ENCODE measurements around the gene SYT9. TPM values are rescaled to one million over a fixed set of nuclear protein-coding genes. Genes with fewer than 3 reads are reported as not detected.

SYT9 gene
- total and polyA plus RNA-seq, 4 experiments from 2014 or later: not detected

DNA sequence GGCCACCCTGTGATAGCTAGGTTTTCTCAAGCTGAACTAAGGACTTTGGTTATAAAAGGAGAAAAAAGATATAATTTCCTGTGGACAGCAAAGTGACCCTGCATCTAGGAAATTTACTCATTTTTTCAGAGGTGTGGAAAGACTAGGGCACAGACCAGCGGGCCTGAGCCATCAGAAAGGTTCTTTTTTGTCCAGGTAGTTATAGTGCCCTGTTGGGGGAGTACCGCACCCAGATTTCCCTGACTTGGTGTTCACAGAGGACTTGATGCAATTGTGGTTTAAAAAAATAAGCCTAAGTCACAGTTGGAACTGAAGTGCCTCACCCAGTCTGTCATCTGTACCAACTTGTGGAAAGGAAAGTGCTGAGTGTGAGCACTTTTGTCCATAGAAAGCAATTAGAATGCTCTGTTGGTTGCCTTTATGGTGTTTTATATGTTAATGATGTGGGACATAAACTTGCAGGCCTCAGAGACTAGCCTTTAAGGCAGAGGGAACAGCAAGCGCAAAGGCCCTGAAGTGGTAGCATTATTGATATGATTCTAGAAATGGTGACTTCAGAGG, 3.1 kb downstream of the SYT9 start:
- intact Hi-C loops (cut with micrococcal nuclease): no loop called here
- Mint-ChIP-seq H3K4me1 (peaks cover 0 to 11% (median 2%) of the 10 kb centered on the region in 4 donors), H3K9me3 (peaks cover 0 to 2% (median 0%) of the 10 kb centered on the region in 8 donors), H3K27ac (no peak overlapping the region), H3K4me3 (no peak overlapping the region), H3K27me3 (peaks cover 29 to 41% of the 10 kb centered on the region in 2 donors), H3K36me3 (no peaks in the 10 kb centered on the region)
- ChIA-PET POLR2A (ENCODE audit: partially characterized antibody) (no interaction called here), CTCF (ENCODE audit: partially characterized antibody) (no interaction called here)
- H3K27ac ChIP-seq (ENCODE audit: low read depth, low read length): no peak overlapping the region
- H3K4me1 ChIP-seq (ENCODE audit: insufficient read depth, low read length): no peaks in the 10 kb centered on the region
- no peaks in the 10 kb centered on the region for H3K27me3 ChIP-seq (ENCODE audit: insufficient read depth, low read length)
- no peak for DNase-seq
- H3K36me3 ChIP-seq (ENCODE audit: insufficient read depth, low read length): no peaks in the 10 kb centered on the region
- H3K4me3 ChIP-seq (ENCODE audit: low read length in 2 of 2): no peak overlapping the region
- no peaks in the 10 kb centered on the region for H3K9me3 ChIP-seq (ENCODE audit: control insufficient read depth in 1 of 2, low read length in 2 of 2)

DNA sequence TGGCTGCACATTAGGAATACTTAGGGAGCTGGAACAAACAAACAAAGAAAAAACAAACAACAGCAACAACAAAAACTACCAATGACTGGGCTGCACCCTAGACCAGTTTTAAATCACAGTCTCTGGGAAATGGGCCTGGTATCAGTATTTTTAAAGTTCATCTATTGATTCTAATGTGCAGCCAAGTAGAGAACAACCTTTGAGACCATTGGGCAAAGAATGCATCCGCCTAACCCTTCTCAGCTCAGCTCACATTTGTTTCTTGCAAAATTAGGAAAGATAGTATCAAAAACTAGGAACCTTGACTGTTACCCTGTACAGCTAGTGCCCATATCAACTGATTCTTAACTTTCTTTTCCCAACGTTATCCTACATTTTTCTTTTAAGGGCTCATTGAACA, 5.2 kb downstream of the SYT9 start:
- intact Hi-C loops (cut with micrococcal nuclease): no loop called here
- Mint-ChIP-seq H3K9me3 (no peaks in the 10 kb centered on the region), H3K27ac (no peak overlapping the region), H3K36me3 (no peaks in the 10 kb centered on the region), H3K27me3 (peaks cover 18 to 31% of the 10 kb centered on the region in 2 donors), H3K4me1 (peaks cover 0 to 7% (median 1%) of the 10 kb centered on the region in 4 donors), H3K4me3 (no peak overlapping the region)
- Histone ChIP-seq H3K4me1 (ENCODE audit: insufficient read depth, low read length) (no peaks in the 10 kb centered on the region), H3K9me3 (ENCODE audit: control insufficient read depth in 1 of 2, low read length in 2 of 2) (no peaks in the 10 kb centered on the region), H3K36me3 (ENCODE audit: insufficient read depth, low read length) (no peaks in the 10 kb centered on the region), H3K4me3 (ENCODE audit: low read length in 2 of 2) (no peak overlapping the region), H3K27ac (ENCODE audit: low read depth, low read length) (no peak overlapping the region), H3K27me3 (ENCODE audit: insufficient read depth, low read length) (no peaks in the 10 kb centered on the region)
- no peak for DNase-seq
- CTCF ChIA-PET (ENCODE audit: partially characterized antibody): no interaction called here
- POLR2A ChIA-PET (ENCODE audit: partially characterized antibody): interaction anchor here (0.8 kb wide), 1 partner anchor 18 kb away, joined by 3 read pairs; no protein-coding TSS in a partner anchor

DNA sequence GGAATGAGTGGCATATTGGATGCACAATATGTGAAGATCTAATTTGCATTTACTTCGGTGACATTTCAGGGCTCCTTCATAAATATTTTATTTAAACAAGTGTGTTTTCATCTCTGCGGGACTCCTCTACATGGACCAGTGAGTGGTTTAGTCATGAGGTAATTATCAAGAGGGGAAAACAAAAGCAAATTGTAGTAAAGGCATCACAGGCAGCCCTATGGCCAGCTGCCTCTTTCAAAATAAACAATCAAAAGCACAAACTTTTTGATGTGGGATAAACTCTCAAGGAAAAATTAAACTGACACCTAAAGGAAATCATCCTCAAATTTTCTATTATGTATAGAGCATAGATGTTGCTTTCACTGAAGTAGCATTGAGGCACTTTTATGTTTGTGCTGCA, 6.0 kb downstream of the SYT9 start:
- intact Hi-C loops (cut with micrococcal nuclease): no loop called here
- H3K36me3 Mint-ChIP-seq: no peaks in the 10 kb centered on the region
- no peak overlapping the region for H3K27ac ChIP-seq (ENCODE audit: low read depth, low read length)
- H3K4me3 Mint-ChIP-seq: no peak overlapping the region
- no peak overlapping the region for H3K27ac Mint-ChIP-seq
- H3K4me3 ChIP-seq (ENCODE audit: low read length in 2 of 2): no peak overlapping the region
- no peaks in the 10 kb centered on the region for H3K27me3 ChIP-seq (ENCODE audit: insufficient read depth, low read length)
- POLR2A ChIA-PET (ENCODE audit: partially characterized antibody): no interaction called here
- no peak for DNase-seq
- H3K36me3 ChIP-seq (ENCODE audit: insufficient read depth, low read length): no peaks in the 10 kb centered on the region
- H3K4me1 ChIP-seq (ENCODE audit: insufficient read depth, low read length): no peaks in the 10 kb centered on the region
- H3K4me1 Mint-ChIP-seq: peaks cover 0 to 4% (median 0%) of the 10 kb centered on the region in 4 donors
- H3K9me3 Mint-ChIP-seq: no peaks in the 10 kb centered on the region
- peaks cover 18 to 28% of the 10 kb centered on the region in 2 donors for H3K27me3 Mint-ChIP-seq
- CTCF ChIA-PET (ENCODE audit: partially characterized antibody): no interaction called here
- H3K9me3 ChIP-seq (ENCODE audit: control insufficient read depth in 1 of 2, low read length in 2 of 2): no peaks in the 10 kb centered on the region

GRCh38 chr11:7261578-7261977, 9.9 kb downstream of the SYT9 start:
- CTCF ChIA-PET (ENCODE audit: partially characterized antibody): no interaction called here
- Mint-ChIP-seq H3K4me1 (no peaks in the 10 kb centered on the region), H3K36me3 (no peaks in the 10 kb centered on the region), H3K4me3 (no peak overlapping the region), H3K27me3 (peaks cover 0 to 6% of the 10 kb centered on the region in 2 donors), H3K9me3 (no peaks in the 10 kb centered on the region), H3K27ac (no peak overlapping the region)
- DNase-seq: no peak
- H3K27ac ChIP-seq (ENCODE audit: low read depth, low read length): no peak overlapping the region
- H3K36me3 ChIP-seq (ENCODE audit: insufficient read depth, low read length): no peaks in the 10 kb centered on the region
- no peaks in the 10 kb centered on the region for H3K4me1 ChIP-seq (ENCODE audit: insufficient read depth, low read length)
- no peaks in the 10 kb centered on the region for H3K9me3 ChIP-seq (ENCODE audit: control insufficient read depth in 1 of 2, low read length in 2 of 2)
- intact Hi-C loops (cut with micrococcal nuclease): no loop called here
- H3K27me3 ChIP-seq (ENCODE audit: insufficient read depth, low read length): no peaks in the 10 kb centered on the region
- POLR2A ChIA-PET (ENCODE audit: partially characterized antibody): no interaction called here
- no peak overlapping the region for H3K4me3 ChIP-seq (ENCODE audit: low read length in 2 of 2)

- H3K27me3 Mint-ChIP-seq: peaks cover 0 to 4% of the 10 kb centered on the region in 2 donors
- no peak overlapping the region for H3K4me3 Mint-ChIP-seq
- no peaks in the 10 kb centered on the region for H3K9me3 Mint-ChIP-seq
- no peak for DNase-seq
- ChIA-PET POLR2A (ENCODE audit: partially characterized antibody) (no interaction called here), CTCF (ENCODE audit: partially characterized antibody) (no interaction called here)
- no peaks in the 10 kb centered on the region for H3K4me1 Mint-ChIP-seq
- Histone ChIP-seq H3K4me3 (ENCODE audit: low read length in 2 of 2) (no peak overlapping the region), H3K27ac (ENCODE audit: low read depth, low read length) (no peak overlapping the region), H3K4me1 (ENCODE audit: insufficient read depth, low read length) (no peaks in the 10 kb centered on the region), H3K27me3 (ENCODE audit: insufficient read depth, low read length) (no peaks in the 10 kb centered on the region), H3K9me3 (ENCODE audit: control insufficient read depth in 1 of 2, low read length in 2 of 2) (no peaks in the 10 kb centered on the region), H3K36me3 (ENCODE audit: insufficient read depth, low read length) (no peaks in the 10 kb centered on the region)
- intact Hi-C loops (cut with micrococcal nuclease): no loop called here
- H3K27ac Mint-ChIP-seq: no peak overlapping the region
- H3K36me3 Mint-ChIP-seq: no peaks in the 10 kb centered on the region
Observed at GRCh38 chr11:7262672-7263071, 11.0 kb downstream of the SYT9 start.

DNA sequence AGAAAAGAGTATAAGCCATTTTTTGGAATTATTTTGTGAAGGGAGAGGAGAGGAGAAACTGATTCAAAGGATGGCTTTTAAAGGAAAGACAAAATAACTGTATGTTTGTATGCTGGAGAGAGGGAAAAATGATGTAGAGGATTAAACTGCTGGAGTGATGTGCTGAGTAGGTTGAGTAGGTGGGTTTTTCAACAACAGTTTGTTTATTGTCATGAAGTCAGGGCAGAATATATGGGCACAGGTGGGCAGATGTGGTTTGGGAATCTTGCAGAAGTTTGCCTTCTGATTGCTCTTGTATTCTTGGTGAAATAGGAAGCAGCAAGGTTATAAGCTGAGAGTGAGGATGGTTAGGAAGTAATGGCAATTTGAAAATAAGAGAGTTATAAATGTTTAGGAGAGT, 12.1 kb downstream of the SYT9 start:
- Histone ChIP-seq H3K9me3 (ENCODE audit: control insufficient read depth in 1 of 2, low read length in 2 of 2) (no peaks in the 10 kb centered on the region), H3K27ac (ENCODE audit: low read depth, low read length) (no peak overlapping the region), H3K27me3 (ENCODE audit: insufficient read depth, low read length) (no peaks in the 10 kb centered on the region), H3K4me3 (ENCODE audit: low read length in 2 of 2) (no peak overlapping the region), H3K36me3 (ENCODE audit: insufficient read depth, low read length) (no peaks in the 10 kb centered on the region), H3K4me1 (ENCODE audit: insufficient read depth, low read length) (no peaks in the 10 kb centered on the region)
- no peak overlapping the region for H3K4me3 Mint-ChIP-seq
- H3K9me3 Mint-ChIP-seq: no peaks in the 10 kb centered on the region
- CTCF ChIA-PET (ENCODE audit: partially characterized antibody): no interaction called here
- no peaks in the 10 kb centered on the region for H3K36me3 Mint-ChIP-seq
- POLR2A ChIA-PET (ENCODE audit: partially characterized antibody): no interaction called here
- no peak for DNase-seq
- intact Hi-C loops (cut with micrococcal nuclease): no loop called here
- H3K27me3 Mint-ChIP-seq: no peaks in the 10 kb centered on the region
- no peak overlapping the region for H3K27ac Mint-ChIP-seq
- no peaks in the 10 kb centered on the region for H3K4me1 Mint-ChIP-seq

GRCh38 chr11:7268758-7269157, 17.1 kb downstream of the SYT9 start:
- H3K9me3 Mint-ChIP-seq: no peaks in the 10 kb centered on the region
- H3K4me1 ChIP-seq (ENCODE audit: insufficient read depth, low read length): no peaks in the 10 kb centered on the region
- ChIA-PET POLR2A (ENCODE audit: partially characterized antibody) (no interaction called here), CTCF (ENCODE audit: partially characterized antibody) (no interaction called here)
- no peak overlapping the region for H3K27ac Mint-ChIP-seq
- H3K27ac ChIP-seq (ENCODE audit: low read depth, low read length): no peak overlapping the region
- intact Hi-C loops (cut with micrococcal nuclease): no loop called here
- no peaks in the 10 kb centered on the region for H3K36me3 ChIP-seq (ENCODE audit: insufficient read depth, low read length)
- DNase-seq: no peak
- no peaks in the 10 kb centered on the region for H3K9me3 ChIP-seq (ENCODE audit: control insufficient read depth in 1 of 2, low read length in 2 of 2)
- H3K27me3 ChIP-seq (ENCODE audit: insufficient read depth, low read length): no peaks in the 10 kb centered on the region
- no peak overlapping the region for H3K4me3 ChIP-seq (ENCODE audit: low read length in 2 of 2)
- no peaks in the 10 kb centered on the region for H3K36me3 Mint-ChIP-seq
- no peak overlapping the region for H3K4me3 Mint-ChIP-seq
- no peaks in the 10 kb centered on the region for H3K27me3 Mint-ChIP-seq
- H3K4me1 Mint-ChIP-seq: no peaks in the 10 kb centered on the region
